UCSD-AML1 (cell line): Measurements from ENCODE around the gene CRYBG1.
"Not testable (repeated sequence)": the region's sequence is repeated elsewhere in the genome, so short reads cannot be mapped to it uniquely, and the experiment has no call there.

Source experiments
- DNase-seq: peaks from one replicate; lab custom pipeline; 2025; ENCODE audit not compliant: unreplicated experiment; lab: John Stamatoyannopoulos, UW

Gene CRYBG1

DNA sequence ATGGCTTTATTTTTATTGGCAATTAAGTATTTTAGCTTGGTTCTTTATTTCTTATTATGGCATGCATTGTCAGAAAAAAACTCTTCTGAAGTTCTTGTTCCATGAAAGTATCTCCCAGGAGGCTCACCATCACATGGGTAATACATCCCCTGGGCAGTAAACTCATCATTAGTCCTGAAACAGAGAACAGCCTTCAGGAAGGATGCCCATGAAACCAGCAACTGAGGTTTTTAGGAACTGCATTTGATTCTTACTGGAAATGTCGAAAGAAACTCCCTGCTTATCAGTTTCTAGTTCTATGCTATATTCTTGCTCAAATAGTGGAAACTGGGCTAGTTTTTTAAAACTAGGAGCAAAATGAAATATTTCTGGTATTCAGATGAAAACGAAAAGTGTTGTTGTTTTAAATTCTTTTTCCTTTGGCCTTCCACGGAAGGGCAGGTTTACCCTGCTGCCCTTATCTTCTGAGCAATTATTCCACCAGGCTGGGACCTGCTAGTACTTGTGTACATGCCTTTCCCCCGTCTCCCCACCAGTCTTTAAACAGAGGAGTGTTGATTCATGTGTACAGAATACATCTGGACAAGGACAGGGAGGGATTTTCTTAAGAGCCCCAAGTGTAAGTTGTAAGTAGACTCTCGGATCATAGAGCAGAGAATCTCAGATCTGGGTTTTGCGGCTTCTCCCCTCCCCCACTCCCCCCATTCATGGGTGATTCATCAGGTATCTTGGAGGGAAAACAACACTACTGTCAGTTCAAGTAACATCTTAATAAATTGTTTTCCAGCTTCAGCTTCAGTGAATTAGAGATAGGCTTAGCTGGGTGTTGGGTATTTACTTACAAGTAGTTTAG is 187.3 kb downstream of the CRYBG1 start:
- no peak for DNase-seq

DNA sequence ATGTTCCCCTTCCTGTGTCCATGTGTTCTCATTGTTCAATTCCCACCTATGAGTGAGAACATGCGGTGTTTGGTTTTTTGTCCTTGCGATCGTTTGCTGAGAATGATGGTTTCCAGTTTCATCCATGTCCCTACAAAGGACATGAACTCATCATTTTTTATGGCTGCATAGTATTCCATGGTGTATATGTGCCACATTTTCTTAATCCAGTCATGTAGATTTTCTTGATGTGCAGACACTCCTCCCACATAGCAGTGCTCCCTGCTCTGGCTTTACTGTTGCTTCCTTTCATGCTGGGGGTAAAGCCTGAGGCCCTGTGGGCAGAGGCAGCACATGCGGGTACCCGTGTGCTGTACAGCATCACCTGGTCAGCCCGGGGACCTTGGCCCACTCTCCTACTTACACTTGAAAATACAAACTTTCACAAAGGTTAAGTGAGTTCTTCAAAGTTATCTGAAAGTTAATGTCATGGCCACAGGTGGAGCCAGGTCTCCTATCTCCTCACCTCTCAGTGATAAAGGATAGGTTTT is 188.5 kb downstream of the CRYBG1 start:
- not testable (repeated sequence) for DNase-seq

DNA sequence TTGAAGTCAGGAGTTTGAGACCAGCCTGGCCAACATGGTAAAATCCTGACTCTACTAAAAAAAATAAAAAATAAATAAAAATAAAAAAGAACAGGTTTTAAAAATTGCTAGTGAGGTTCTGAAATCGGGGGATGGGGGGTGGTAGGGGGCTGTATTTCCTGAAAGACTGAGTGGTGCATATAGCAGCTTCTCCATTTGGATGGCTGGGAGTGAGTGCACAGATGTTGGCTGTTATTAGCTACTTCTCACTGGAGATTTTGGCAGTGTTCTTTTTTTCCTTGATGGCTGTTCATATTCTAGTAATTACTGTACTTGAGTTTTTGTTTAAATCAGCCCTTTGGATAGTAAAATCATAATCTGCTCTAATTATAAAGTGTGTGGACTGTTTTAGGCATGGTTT is 189.0 kb downstream of the CRYBG1 start:
- DNase-seq, result no peak

DNA sequence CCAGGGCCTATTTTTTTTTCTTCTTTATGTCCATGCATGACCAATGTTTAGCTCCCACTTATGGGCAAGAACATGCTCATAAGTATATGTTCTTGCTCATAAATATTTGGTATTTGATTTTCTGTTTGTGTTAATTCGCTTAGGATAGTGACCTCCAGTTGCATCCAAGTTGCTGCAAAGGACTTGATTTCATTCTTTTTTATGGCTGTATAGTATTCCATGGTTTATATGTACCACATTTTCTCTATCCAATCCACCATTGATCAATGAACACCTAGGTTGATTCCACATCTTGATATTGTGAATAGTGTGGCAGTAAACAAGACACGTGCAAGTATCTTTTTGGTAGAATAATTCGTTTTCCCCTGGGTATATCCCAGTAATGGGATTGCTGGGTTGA is 190.6 kb downstream of the CRYBG1 start:
- DNase-seq, result no peak

- DNase-seq, result no peak
Measured at GRCh38 chr6:106553440-106553839, 192.9 kb downstream of the CRYBG1 start.

GRCh38 chr6:106555767-106556166 is 195.2 kb downstream of the CRYBG1 start:
- no peak for DNase-seq

DNA sequence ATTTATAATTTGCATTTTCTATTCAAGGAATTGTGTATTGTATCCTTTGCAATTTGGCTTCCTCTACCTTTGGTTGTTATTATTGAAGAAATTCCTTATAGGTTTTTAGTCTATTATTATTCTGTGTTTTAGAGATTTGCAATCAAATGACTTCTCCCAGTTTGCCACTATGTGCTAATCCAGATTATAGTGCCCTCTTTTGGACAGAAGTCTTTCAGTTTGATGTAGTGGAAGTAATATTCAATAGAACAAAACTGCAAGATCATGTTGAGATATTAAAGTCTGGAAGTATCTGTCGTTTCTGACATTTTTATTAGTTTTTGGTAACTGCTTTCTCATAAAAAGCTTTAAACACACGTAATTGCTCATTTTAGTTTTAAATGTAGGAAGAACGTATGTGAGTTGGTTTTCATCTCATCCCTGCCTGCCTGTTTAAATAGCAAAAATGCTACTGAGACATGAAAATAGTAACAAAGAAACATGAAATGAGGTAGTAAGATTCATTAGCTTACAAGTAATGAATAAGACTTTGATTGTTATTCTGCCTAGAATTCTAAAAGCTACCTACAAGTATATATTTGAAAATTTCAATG is 195.9 kb downstream of the CRYBG1 start:
- no peak for DNase-seq

DNA sequence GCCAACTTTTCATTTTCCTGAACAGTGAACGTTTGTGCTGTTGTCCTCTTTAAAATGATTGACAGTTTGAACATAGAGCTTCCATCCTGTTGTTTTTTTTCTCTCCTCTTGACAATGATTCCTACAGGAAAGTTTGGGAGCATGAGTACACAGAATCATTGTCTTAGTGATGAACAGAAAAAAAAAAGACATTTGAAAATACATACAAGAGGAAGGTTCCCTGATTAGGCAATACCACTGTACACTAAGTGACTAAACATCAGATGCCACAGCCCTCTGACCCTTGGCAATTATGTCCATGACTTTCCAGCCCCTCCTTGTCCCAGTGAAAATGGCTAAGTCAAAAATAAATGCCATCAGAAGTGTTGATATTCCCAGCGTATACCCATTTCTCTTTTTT is 197.3 kb downstream of the CRYBG1 start:
- DNase-seq, result no peak

GRCh38 chr6:106558364-106558763 is 197.8 kb downstream of the CRYBG1 start:
- no peak for DNase-seq

- not testable (repeated sequence) for DNase-seq
Measured at GRCh38 chr6:106559659-106560058, 199.1 kb downstream of the CRYBG1 start.

GRCh38 chr6:106560996-106561685 is 200.6 kb downstream of the CRYBG1 start:
- no peak for DNase-seq

DNA sequence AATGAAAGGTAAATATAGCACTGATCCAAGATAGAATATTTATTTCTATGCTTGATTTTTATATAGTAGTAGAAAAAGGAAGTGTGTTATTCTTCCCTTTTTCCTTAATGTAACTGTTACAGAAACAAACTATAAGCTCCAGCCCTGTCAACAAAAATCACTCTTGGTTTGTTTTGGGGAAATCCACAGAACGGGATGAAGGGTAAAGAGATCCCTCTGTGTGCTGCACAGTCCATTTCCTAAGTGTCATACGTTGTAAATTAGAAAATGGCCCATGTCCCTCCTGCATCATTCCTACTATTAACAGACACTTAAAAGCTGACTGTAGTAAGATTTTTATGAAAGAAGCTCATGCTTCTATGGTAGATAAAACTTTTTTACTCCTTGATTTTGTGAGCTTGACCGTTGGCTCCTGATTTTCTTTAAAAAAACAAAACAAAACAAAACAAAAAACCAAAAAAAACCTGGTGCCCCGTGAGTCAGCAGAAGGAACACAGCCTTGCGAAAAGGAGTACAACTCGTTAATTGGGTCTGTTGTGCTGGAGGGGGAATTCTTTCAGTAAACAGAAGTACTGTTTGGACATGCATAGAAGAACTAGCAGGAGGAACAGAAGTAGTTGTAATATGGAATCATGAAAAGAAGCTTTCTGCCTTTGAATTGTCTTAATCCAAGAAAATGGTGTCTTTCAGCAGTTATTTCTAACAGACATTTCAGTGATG is 201.3 kb downstream of the CRYBG1 start:
- no peak for DNase-seq

GRCh38 chr6:106563614-106564013 is 203.1 kb downstream of the CRYBG1 start:
- DNase-seq, result no peak

DNA sequence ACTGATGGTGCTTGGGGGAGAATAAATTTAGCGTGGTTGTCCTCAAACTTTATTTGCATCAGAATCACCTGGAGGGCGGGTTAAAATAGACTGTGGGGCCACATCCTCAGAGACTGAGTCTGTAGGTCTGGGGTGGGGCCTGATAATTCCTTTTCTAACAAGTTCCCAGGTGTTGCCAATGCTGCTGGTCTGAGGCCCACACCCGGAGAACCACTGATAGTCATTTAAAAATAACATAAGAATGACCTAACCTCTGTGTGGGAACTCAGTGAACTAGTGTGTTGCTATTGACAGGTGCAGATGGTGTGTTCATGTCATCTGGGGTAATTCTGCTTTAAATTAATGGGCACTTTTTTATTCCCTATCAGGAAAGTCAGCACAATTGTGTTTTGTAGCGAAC is 204.0 kb downstream of the CRYBG1 start:
- no peak for DNase-seq

DNA sequence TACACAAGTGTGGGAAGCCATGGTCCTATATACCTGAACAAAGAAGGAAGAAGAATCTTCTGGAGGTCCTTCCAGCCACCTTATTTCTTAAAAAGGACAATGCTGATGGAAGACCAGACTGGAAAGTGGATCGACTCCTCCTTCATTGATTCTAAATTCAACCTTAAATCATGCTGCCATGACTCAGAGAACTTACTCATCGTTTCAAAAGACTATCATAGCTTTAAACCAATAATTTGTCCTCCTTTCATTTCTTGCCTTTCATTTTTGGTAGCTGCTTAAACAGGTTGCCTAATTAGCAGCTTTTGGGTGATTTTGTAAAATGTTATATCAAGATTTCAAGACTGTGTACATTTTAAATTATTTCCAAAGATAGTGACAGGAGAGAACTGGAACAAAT is 208.0 kb downstream of the CRYBG1 start:
- DNase-seq, result no peak

DNA sequence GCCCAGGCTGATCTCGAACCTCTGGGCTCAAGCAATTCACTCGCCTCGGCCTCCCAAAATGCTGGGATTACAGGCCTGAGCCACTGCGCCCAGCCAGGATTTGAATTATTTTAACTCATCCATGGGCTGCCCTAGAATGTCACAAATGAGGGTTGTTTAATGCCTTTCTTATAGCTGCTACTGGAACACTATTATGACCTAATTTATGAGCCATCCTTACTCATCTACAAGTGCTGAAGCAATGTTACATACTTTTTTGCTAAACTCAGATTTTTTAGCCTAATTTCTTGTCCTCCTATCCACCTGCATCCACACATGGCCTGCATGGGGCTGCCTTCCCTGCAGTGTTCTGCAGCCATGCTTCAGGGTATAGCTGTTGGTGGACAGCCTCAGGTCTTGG is 208.9 kb downstream of the CRYBG1 start:
- no peak for DNase-seq

GRCh38 chr6:106572436-106572835 is 211.9 kb downstream of the CRYBG1 start:
- no peak for DNase-seq

- no peak for DNase-seq
Measured at GRCh38 chr6:106572875-106573585, 212.5 kb downstream of the CRYBG1 start.

- DNase-seq, result peak; percentile 14
Measured at GRCh38 chr6:106574741-106575458, 214.4 kb downstream of the CRYBG1 start.

GRCh38 chr6:106579281-106579680 is 218.8 kb downstream of the CRYBG1 start:
- no peak for DNase-seq
